Ascending aorta (tissue), 2 donors: ENCODE results near the gene PLCG2. TPM values are rescaled to one million over a fixed set of nuclear protein-coding genes. Genes with fewer than 3 reads are reported as not detected.

Source experiments
- DNase-seq, 2 donors: peaks; one replicate each; pipeline ENCODE4 v3.0.0-alpha.2; 2019; ENCODE audit warnings: low spot score in 2 of 2
- H3K27ac ChIP-seq, 2 donors: fragments of 200-600 bp; sonication (generic); one replicate each; pipeline ENCODE4 v1.5.1; 2016 to 2017; ENCODE audit warnings: mild to moderate bottlenecking in 1 of 2
- H3K27me3 ChIP-seq: fragments of 200-600 bp; sonication (generic); one replicate; pipeline ENCODE4 v1.5.1; 2017
- H3K36me3 ChIP-seq, 2 donors: fragments of 200-600 bp; sonication (generic); one replicate each; pipeline ENCODE4 v1.5.1; 2016
- H3K4me1 ChIP-seq, 2 donors: fragments of 200-600 bp; sonication (generic); one replicate each; pipeline ENCODE4 v1.5.1; 2016 to 2017; ENCODE audit warnings: mild to moderate bottlenecking in 1 of 2
- H3K4me3 ChIP-seq, 2 donors: fragments of 200-600 bp; sonication (generic); one replicate each; pipeline ENCODE4 v1.5.1; 2016 to 2017; ENCODE audit warnings: mild to moderate bottlenecking in 1 of 2
- H3K9me3 ChIP-seq, 2 donors: fragments of 200-600 bp; sonication (generic); one replicate each; pipeline ENCODE4 v1.5.1; 2016
- CTCF ChIP-seq, 3 experiments: fragments of 200-600 bp in 2 of 3; fragments of 450-650 bp in 1 of 3; sonication (generic) in 2 of 3; IDR thresholded peaks; one replicate each; pipeline ENCODE4 v1.5.1; 2016 to 2019; ENCODE audit warnings: antibody characterized with exemption in 3 of 3, mild to moderate bottlenecking in 1 of 3, moderate library complexity in 1 of 3
- intact Hi-C: fragments of 100-400 bp; cut with DNase I; formaldehyde crosslinking; loops from one replicate; pipeline ENCODE4 v1.15.1; 2023
- total RNA-seq: library from RNA; depleted of rRNA; stranded (reverse); fragments of >200 nt; gene quantifications from one replicate; pipeline ENCODE4 v1.1.0, GENCODE V29; 2016

The PLCG2 gene
- total RNA-seq, 1 donor from 2014 or later, result 34.2 TPM

- no peak for DNase-seq
- Histone ChIP-seq H3K27me3 (no peaks in the 10 kb centered on the region), H3K36me3 (no peaks in the 10 kb centered on the region), H3K27ac (no peak overlapping the region), H3K4me3 (no peak overlapping the region), H3K4me1 (no peaks in the 10 kb centered on the region), H3K9me3 (no peaks in the 10 kb centered on the region)
- intact Hi-C loops, result no loop called here
- TF ChIP-seq CTCF (IDR thresholded peaks at IDR 0.05), result no peak
Observed at GRCh38 chr16:81836279-81837054, 57.4 kb downstream of the PLCG2 start.

GRCh38 chr16:81837312-81837751, 58.2 kb downstream of the PLCG2 start:
- no peaks in the 10 kb centered on the region for H3K4me1 ChIP-seq
- H3K9me3 ChIP-seq, result no peaks in the 10 kb centered on the region
- no peaks in the 10 kb centered on the region for H3K27me3 ChIP-seq
- no peaks in the 10 kb centered on the region for H3K36me3 ChIP-seq
- intact Hi-C loops, result no loop called here
- TF ChIP-seq CTCF (IDR thresholded peaks at IDR 0.05), result no peak
- DNase-seq, result no peak
- no peak overlapping the region for H3K4me3 ChIP-seq
- H3K27ac ChIP-seq, result no peak overlapping the region

- Histone ChIP-seq H3K36me3 (no peaks in the 10 kb centered on the region), H3K27ac (no peak overlapping the region), H3K4me1 (no peaks in the 10 kb centered on the region), H3K27me3 (no peaks in the 10 kb centered on the region), H3K4me3 (no peak overlapping the region), H3K9me3 (no peaks in the 10 kb centered on the region)
- intact Hi-C loops, result no loop called here
- no peak for TF ChIP-seq CTCF (IDR thresholded peaks at IDR 0.05)
- no peak for DNase-seq
Observed at GRCh38 chr16:81838794-81839193, 59.7 kb downstream of the PLCG2 start.

GRCh38 chr16:81841722-81842121, 62.6 kb downstream of the PLCG2 start:
- no peak overlapping the region for H3K4me3 ChIP-seq
- no peaks in the 10 kb centered on the region for H3K36me3 ChIP-seq
- intact Hi-C loops, result no loop called here
- DNase-seq, result no peak
- H3K27me3 ChIP-seq, result no peaks in the 10 kb centered on the region
- H3K4me1 ChIP-seq, result no peaks in the 10 kb centered on the region
- H3K9me3 ChIP-seq, result no peaks in the 10 kb centered on the region
- no peak for TF ChIP-seq CTCF (IDR thresholded peaks at IDR 0.05)
- H3K27ac ChIP-seq, result no peak overlapping the region

- H3K9me3 ChIP-seq, result no peaks in the 10 kb centered on the region
- no peak for TF ChIP-seq CTCF (IDR thresholded peaks at IDR 0.05)
- no peak overlapping the region for H3K27ac ChIP-seq
- H3K4me1 ChIP-seq, result no peaks in the 10 kb centered on the region
- no peaks in the 10 kb centered on the region for H3K36me3 ChIP-seq
- no peaks in the 10 kb centered on the region for H3K27me3 ChIP-seq
- H3K4me3 ChIP-seq, result no peak overlapping the region
- intact Hi-C loops, result no loop called here
- DNase-seq, result no peak
Observed at GRCh38 chr16:81842564-81843242, 63.6 kb downstream of the PLCG2 start.
